HS-27A (cell line): ENCODE measurements around the gene CSTF3.
"Not testable (repeated sequence)": the region's sequence is repeated elsewhere in the genome, so short reads cannot be mapped to it uniquely, and the experiment has no call there.

Experiments used
- DNase-seq: peaks from one replicate; pipeline ENCODE4 v3.0.0-alpha.2; 2012; ENCODE audit warnings: low read depth, missing footprints

Gene CSTF3

DNA sequence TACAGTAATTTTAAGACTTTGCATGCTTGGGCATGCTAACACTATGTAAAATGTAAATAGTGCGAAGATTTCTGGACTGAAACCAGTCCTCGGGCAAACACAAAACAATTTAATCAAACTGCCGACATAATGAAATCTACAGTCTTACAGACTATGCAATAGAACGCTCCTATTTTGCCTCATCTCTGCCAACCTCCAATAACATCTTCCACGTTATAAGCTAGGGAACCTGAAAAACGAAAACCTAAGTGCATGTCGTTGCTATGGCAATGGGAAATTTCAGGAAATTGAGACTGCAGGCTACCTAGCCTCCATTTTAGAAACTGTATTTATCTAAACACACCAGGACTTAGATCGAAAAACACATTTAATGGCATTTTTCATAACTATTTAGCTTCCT is 1.1 kb downstream of the CSTF3 start:
- no peak for DNase-seq

DNA sequence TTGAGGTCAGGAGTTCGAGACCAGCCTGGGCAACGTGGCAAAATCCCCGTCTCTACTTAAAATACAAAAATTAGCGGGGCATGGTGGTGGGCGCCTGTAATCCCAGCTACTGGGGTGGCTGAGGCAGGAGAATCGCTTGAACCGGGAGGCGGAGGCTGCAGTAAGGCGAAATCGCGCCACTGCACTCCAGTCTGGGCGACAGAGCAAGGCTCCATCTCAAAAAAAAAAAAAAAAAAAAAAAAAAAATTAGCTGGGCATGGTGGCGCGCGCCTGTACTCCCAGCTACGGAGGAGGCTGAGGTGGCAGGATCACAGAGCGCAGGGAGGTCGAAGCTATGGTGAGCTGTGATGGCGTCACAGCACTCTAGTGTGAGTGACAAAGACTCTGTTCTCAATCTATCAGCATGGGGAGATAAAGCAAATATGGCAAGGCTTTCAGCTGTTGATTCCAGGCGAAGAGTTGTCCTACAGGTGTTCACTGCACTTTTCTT is 1.9 kb downstream of the CSTF3 start:
- DNase-seq, result not testable (repeated sequence)

DNA sequence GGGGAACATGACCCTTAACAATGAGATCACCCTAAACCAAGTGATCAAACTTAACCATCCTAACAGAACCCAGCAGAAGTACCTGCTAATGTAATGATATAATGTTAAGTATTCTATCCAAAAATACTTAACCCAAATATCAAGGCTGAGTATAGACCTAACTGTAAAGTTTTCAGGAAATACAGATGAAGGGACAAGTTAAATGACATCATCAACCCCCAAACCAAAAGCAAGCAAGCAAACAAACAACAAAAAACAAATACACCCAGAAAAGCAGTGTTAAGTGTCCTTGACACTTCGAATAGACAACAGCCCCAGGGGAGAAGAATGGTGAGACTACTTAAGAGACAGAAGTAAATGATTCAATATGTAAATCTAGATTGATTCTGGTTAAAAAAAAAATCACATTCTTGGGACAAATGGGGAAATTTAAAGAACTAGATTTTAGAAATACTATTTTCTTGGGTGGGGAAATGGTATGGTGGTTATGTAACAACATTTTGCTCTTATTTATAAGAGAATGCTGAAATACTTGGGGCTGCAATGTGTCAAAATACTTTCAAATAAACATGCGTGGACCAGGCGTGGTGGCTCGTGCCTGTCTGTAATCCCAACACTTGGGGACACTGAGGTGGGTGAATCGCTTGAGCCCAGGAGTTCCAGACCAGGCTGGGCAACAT is 2.5 kb downstream of the CSTF3 start:
- DNase-seq, result no peak

DNA sequence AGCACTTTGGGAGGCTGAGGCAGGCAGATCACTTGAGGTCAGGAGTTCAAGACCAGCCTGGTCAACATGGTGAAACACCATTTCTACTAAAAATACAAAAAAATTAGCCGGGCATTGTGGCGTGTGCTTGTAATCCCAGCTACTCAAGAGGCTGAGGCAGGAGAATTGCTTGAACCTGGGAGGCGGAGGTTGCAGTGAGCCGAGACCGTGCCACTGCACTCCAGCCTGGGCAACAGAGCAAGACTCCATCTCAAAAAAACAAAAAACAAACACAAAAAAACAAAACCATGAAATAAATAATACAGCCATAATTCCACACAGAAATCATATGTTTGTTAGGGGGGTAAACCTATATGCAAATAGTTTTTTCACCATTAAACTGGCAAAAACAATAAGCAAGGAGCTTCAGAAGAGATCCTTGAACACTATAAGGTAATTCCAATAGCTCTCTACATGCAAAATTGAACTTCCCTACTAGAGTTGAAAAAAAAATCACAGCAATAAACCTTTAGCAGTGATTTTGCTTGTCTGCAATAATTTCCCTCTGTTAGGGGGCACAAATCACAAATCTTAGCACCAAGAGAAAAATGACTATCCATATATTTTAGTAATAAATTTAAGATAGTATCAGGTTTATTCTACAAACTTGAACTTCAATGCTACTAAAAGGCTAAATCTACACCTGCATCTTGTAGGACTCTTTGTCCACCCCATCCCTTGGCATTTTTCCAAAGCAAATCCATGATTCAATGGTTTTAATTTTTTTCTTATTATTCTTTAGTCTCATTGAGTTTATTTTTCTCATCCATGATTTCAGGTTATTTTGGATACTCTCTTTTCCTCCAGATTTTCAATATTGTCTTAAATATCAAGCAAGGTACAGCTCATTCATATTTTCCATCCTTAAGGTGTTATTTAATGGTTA is 3.9 kb downstream of the CSTF3 start:
- DNase-seq, result no peak

DNA sequence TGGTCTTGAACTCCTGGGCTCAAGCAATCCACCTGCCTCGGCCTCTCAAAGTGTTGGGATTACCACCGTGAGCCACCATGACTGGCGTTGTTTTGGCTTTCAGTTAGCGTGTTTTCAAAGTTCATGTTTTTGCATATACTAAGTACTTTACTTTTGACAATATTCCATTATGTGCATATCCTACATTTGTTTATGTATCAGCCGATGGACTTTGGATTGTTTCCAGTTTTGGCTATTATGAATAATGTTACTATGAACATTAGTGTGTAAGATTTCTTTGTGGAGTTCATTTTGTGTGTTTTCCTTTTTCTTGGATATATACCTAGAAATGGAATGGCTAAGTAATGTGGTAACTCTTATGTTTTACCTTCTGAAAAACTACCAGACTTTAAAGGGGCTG is 9.9 kb downstream of the CSTF3 start:
- DNase-seq, result no peak

DNA sequence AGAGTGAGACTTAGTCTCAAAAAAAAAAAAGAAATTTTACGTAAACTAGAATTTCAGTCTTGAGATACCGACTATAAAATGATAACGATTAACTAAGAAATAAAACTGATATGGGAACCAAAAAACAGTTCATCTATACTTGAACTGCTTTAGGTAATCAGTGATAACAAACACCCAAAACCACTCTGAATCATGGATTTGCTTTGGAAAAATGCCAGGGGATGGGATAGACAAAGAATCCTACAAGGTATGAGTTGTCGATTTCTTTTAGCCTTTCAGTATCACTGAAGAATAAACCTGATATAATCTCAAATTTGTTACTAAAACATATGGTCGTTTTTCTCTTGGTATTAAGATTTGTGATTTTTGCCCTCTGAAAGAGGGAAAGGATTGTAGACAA is 13.7 kb downstream of the CSTF3 start:
- no peak for DNase-seq

DNA sequence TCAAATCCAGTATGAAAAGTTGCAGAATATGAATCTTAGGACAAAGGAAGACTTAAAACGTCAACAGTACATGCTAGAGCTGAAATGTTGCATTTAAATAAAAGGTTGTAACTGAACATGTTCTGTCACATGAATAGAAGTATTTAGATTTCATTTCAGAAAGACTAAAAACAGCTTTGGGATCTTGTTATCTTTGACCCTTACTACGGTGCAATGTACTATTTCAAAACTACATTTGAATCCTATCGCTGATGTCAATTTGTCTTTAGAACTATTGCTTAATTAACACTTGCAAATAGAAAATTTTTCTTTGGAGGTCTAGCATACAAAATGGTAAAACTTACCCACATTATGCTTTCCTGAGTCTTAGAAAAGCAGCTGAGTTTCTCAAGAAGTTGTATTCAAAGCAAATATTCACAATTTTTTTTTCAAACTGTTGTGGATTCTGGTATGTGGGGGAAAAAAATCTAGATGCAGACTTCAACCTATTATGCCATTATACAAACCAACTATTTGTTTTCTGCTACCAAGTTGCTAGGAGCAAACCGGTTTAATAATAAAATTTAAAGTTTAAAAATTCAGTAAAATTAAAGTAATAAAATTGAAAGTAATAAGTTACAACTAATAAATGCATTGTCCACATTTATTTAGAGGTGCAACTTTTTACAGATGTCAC is 25.4 kb downstream of the CSTF3 start:
- DNase-seq, result no peak

DNA sequence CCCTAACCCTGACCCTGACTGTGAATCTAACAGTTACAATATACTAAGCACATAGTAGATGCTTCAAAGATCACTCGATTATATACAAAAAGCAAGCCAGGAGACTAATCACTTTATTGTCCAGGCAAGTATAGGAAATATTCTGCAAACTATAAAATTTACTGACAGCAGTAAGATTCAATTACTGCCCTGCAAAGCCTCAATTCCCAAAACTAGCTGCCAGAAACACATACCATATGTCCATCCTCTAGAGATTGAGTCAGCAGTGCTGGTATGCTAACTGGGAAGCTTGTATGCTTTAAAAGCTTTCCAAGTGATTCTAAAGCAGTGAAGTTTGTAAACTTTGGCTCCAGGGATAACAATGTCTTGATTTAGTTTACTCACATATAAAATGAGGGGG is 26.1 kb downstream of the CSTF3 start:
- DNase-seq, result no peak

DNA sequence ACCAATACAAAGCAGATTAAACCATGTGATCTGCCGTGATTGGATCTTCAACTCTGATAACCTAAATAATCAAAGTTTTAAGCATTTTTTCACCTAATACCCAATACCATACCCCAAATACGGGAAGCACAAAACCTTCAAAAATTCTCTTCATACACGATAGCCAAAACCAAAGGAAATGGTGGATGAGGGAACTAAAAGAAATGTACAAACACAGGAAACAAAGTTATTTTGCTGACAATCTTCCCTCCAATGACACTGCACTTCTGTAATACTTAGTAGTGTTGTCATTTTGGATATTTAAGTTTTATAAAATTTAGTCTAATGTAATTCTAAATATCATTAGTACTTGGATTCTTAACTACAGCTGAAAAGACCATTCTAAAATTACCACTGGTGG is 27.0 kb downstream of the CSTF3 start:
- no peak for DNase-seq

DNA sequence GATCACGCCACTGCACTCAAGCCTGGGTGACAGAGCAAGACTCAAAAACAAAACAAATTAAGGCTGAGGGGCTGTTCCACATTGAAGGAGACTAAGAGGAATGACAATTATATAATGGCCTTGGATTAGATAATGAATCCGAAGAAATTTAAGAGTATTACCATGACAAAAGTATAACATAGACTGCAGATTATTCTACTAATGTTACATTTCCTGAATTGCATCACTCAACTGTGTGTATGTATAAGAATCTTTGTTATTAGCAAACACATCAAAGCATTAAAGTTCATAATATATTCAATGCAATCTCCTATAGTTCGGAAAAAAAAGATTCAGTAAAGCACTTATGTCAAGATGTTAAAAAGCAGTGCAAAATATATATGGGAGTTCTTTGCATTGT is 27.5 kb downstream of the CSTF3 start:
- DNase-seq, result no peak

DNA sequence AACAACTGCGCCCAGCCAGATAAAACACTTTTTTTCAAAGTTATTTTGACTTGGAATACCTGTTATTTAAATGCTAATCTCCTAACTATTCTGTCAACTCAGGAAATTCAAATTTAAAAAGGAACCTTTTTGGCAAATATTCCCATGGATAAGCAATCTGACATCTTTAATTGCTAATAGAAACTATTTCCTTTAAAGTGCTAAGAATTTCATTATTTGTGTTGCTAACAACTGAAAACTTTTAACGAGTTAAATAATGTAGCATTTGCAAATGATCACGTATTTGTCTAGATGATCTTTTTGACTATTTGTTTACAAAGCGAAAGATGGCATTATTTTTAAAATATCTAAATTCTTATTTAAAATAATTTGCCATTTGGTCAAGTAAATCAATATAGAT is 28.8 kb downstream of the CSTF3 start:
- DNase-seq, result no peak

DNA sequence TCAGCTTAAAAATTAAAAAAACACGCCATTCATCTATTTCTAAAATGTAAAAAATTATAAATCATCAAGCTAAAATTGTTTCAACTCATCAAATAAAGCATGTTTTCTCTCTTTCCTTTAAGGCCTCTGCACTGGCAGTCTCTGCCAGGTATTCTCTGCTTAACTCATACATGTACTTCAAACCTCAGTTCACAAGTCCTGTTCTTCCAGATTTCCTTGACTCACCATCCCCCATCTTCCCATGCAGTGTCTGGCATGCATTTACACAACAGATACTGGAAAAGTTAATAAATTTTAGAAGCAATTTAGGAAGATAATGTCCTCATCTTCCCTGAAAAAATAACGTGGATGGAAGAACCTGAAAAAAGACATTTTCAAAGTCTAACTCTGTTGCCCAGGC is 32.5 kb downstream of the CSTF3 start:
- no peak for DNase-seq

DNA sequence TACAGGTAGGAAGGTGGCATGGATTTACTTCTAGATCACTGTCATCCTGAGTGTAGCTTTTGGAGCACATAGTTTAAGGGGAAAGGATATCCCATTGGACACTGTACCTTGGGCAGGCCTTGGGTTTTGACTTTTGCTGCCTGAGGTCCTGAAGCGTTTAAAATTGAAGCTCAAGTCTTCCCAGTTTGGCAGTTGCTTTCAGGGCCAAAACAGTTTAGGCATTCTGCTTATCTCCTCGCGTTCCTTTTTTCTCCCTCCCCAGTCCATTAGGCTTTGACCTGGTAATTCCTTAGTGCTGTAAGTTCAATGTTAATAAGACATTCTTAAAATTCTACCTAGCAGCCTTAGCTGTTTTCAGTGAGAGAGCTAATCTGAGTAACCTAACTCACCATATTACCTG is 35.7 kb downstream of the CSTF3 start:
- no peak for DNase-seq

DNA sequence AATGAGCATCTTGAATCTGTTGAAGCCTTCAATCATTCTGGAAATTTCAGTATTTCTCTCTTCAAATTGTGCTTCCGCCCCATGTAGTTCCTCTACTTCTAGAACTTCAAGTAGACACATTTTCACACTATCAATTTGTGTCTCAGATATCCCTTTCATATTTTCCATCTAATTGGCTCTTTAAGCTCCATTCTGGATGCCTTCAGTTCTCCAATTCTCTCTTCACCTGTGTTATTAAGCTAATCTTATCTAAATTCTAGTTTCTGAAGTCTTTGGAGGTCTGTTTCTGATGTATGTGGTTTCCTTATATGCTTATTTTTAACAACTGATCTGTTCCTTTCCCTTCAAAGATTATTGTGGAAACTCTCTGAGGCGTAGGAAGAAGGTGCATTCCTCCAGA is 36.3 kb downstream of the CSTF3 start:
- no peak for DNase-seq

DNA sequence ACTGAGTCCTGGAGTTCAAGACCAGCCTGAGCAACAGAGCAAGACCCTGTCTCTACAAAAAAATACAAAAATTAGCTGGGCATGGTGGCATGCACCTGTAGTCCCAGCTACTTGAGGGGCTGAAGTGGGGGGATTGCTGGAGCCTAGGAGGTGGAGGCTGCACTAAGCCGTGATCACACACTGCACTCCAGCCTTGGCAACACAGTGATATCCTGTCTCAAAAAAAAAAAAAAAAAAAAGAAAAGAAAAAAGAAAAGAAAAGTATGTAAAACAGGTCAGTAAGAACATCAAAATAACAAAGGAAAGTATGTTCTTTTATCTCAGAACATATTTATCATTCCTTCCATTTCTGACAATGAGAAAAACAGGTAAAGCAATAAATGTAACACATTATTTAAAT is 38.6 kb downstream of the CSTF3 start:
- not testable (repeated sequence) for DNase-seq

DNA sequence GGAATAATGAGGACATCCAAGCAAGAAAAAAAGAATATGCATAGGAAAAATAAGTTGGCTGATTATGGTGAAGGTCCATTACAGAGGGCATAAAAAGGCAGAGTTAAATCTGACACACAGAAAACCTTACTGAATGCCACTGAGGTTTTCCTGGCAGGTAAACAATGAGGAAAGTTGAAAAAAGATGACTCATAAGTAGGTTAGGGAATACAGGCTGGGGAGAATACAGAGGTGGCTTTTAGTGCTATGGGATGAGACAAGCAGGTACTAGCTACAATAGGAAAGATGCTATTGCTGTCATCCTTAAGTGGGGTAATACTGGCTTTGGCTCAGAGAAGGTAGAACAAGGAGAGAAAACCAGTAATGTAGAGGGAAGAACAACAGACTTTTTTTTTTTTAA is 44.7 kb downstream of the CSTF3 start:
- DNase-seq, result no peak

DNA sequence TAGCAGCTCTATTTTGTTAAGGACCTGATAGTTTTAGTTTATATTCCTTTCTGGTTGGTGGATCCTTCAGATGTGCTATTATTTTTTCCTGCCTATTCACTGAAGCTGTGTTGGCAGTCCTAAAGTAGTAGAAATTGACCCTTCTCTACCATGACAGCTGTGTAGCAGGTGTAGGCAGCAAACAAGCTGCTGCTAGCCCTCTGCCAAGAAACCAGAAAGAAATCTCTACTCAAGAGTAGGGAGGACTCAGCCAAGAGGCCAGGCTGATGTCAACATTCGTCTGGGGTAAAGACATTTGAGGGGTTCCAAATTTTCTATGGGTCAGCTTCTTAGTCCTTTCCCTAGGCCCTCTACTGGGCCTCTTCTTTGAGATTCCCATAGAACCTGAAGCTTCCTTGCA is 51.2 kb downstream of the CSTF3 start:
- no peak for DNase-seq

DNA sequence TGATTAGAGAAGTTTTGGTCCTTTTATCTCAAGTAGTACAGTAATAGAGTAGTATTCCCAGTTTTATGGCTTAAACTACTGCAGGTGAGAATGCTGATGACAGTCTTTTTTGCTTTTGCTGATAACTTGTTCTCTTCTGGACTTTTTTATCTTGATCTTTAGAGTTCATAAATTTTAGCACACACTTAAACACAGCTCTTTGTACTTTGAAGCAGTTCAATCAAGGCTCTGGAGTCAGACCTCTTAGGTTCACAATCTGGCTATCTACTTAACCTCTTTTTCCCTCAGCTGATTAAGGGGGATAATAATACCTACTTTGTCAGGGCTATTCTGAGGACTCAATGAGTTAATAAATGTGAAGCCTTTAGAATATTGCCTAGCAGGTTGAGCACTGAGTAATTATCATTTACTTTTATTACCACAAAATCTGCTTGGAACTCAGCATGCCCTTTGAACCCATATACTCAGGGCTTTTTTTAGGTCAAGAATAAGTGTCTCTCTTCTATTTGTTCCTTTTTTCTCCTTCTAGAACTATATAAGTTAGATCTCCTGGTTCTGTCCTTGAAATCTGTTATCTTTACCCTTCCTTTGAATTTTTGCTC is 51.9 kb downstream of the CSTF3 start:
- DNase-seq, result no peak

DNA sequence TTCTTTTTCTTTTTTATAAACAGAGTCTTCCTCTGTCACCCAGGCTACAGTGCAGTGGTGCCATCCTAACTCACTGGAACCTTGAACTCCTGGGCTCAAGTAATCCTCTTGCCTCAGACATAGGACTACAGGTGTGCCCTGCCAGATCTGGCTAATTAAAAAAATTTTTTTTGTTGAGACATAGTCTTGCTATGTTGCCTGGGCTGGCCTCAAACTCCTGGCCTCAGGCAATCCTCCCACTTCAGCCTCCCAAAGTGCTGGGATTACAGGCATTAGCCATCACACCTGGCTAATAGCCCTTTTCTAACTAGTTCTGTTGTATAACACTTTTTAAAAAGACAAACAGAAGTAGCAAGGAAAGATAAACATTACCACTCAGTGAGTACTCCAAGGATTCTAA is 57.4 kb downstream of the CSTF3 start:
- DNase-seq, result no peak

DNA sequence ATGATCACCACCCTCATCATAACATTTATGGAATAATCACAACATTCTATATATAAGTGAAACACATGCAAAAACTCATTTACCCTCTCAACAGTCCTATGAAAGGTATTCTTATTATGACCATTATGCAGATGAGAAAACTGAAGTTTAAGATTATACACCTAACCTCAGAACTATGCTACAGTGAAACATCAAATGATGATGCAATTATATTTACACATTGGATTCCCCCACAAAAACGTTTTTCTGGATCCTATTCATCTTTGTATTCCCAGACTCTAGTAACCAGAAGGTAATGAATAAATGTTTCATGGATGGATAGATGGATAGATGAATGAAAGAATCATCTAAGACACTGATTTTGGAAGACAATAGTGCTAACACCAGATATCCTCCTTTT is 67.1 kb downstream of the CSTF3 start:
- DNase-seq, result no peak

DNA sequence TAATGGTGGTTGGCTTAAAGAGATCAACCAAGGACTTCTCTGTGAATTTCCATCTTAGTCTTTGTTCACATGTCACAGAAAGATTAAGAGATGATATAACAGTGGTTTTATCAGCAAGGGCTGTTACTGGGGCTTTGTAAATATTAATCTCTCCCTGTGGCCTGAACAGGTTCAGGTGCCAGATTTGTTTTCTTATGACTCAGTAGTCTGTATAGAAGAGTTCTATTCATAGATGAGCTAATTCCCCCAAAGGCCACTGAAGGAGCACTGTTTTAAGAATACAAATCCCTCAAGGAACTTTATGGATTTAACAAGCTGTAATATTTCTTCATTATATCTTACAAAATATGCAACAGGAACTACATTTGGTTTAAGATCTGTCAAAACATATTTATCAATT is 71.5 kb downstream of the CSTF3 start:
- DNase-seq, result no peak

DNA sequence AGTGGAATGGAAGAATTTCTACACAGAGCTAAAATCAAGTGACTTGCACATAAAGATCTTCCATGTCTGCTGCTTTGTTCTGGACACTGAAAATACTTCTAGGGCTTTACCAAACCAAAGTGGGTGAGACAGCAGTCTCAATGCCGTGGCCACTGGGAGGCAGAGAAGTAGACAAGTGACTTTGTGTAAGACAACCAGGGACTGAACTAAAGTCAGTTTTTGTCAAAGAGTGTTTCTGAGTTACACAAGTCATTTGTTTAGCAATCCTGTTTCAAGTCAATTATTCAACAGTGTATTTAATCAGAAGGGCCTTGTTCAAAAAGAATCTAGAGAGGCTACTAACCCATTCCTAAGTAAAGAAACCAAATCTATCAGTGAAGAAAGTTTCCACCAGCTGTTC is 75.3 kb downstream of the CSTF3 start:
- no peak for DNase-seq

DNA sequence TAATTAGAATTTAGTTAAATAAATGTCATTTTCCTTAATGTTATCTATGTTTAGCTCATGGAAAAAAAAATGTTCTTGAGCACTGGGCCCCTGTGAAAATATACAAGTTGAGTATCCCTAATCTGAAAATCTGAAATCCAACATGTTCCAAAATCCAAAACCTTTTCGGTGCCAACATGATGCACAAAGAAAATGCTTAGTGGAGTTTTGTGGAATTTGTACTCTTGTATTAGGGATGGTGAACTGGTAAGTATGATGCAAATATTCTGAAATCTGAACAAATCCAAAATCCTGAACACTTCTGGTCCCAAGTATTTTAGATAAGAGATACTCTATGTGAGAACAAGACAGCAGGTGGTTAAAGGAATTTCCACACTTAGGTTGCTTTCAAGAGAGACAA is 77.4 kb downstream of the CSTF3 start:
- DNase-seq, result no peak
